AG10803 (cell line): ENCODE measurements around the gene IL17RB.

Experiments
- DNase-seq: peaks from one replicate; pipeline ENCODE4 v3.0.0; 2010; ENCODE audit warnings: low read depth
- H3K4me3 ChIP-seq: 2 replicates; pipeline ENCODE4 v1.5.1; 2011; ENCODE audit warnings: mild to moderate bottlenecking, low read length, control low read depth
- TF ChIP-seq, protein P1 (sequence below): conservative IDR thresholded peaks from 2 replicates; pipeline ENCODE4 v1.5.1; 2011; ENCODE audit warnings: mild to moderate bottlenecking, low read length, control low read depth, inconsistent platforms

IL17RB gene

GRCh38 chr3:53820084-53820483, 26.3 kb upstream of the IL17RB start:
- TF ChIP-seq, protein P1, sequence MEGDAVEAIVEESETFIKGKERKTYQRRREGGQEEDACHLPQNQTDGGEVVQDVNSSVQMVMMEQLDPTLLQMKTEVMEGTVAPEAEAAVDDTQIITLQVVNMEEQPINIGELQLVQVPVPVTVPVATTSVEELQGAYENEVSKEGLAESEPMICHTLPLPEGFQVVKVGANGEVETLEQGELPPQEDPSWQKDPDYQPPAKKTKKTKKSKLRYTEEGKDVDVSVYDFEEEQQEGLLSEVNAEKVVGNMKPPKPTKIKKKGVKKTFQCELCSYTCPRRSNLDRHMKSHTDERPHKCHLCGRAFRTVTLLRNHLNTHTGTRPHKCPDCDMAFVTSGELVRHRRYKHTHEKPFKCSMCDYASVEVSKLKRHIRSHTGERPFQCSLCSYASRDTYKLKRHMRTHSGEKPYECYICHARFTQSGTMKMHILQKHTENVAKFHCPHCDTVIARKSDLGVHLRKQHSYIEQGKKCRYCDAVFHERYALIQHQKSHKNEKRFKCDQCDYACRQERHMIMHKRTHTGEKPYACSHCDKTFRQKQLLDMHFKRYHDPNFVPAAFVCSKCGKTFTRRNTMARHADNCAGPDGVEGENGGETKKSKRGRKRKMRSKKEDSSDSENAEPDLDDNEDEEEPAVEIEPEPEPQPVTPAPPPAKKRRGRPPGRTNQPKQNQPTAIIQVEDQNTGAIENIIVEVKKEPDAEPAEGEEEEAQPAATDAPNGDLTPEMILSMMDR: no peak
- no peak for DNase-seq
- no peak overlapping the region for H3K4me3 ChIP-seq

GRCh38 chr3:53820756-53821580, 25.4 kb upstream of the IL17RB start:
- H3K4me3 ChIP-seq: no peak overlapping the region
- no peak for DNase-seq
- TF ChIP-seq, protein P1: no peak

DNA sequence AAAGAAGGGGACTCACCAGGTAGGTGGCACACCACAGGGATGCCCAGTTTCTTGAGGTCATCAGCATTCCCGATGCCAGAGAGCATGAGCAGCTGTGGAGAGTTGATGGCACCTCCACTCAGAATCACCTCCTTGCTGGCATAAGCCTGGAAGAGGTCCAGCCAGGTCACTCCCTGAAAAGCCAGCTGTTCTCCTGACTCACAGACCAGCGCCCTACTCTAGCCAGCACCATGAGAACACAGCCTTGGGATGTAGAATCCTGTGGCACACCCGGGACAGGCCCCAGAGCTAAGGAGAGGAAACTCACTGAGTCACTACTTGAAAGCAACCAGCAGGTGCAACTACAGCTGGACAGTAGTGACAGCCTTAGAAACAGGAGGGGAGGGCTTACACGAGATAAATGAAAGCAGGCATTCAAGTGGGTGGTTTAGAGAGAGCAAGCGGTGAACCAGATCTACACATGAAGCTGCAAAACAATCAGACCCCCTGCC, 24.7 kb upstream of the IL17RB start:
- H3K4me3 ChIP-seq: no peak overlapping the region
- no peak for DNase-seq
- TF ChIP-seq, protein P1: no peak

GRCh38 chr3:53822331-53822741, 24.0 kb upstream of the IL17RB start:
- TF ChIP-seq, protein P1: no peak
- H3K4me3 ChIP-seq: no peak overlapping the region
- no peak for DNase-seq

GRCh38 chr3:53823026-53823955, 23.1 kb upstream of the IL17RB start:
- no peak overlapping the region for H3K4me3 ChIP-seq
- DNase-seq: no peak
- TF ChIP-seq, protein P1: no peak

DNA sequence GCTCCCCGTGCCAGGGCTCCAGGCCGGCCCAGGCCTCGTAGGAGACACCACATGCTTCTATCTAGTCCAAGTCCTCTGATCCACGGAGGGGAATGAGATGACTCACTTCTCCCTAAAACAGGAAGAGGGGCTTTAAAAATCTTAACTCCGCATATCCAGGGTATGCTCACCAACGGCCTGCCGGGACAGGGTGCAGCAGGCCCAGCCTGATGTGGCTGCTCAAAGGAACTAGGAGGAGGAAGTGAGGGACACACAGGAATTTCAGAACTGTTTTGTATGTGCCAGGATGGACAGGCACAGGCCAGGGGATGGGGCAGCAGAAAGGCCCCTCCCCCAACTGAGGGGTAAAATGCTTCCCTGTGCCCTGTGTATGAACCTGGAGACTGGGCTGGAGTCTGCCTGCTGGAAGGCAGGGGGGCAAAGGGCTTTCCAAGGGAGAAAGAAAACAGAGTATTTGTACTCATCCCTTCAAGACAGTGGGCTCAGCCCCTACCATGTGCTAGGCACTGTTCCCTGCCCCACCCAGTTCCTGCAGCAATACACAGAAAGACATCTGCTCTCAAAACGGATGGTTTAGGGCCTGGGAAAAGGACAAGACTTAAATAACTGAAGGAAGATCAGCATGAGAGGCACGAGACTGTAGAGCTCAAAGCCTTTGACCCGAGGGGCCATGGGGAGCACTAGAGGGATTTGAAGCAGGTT, 22.3 kb upstream of the IL17RB start:
- H3K4me3 ChIP-seq: no peak overlapping the region
- no peak for DNase-seq
- TF ChIP-seq, protein P1: no peak
